SK-N-DZ (cell line): ENCODE measurements around the gene TNFSF8. TPM values are rescaled to one million over a fixed set of nuclear protein-coding genes. Genes with fewer than 3 reads are reported as not detected.

Source experiments
- DNase-seq: peaks from one replicate; pipeline ENCODE4 v3.0.0-alpha.2; 2015; ENCODE audit warnings: low spot score
- polyA plus RNA-seq, 2 experiments: library from polyadenylated mRNA; depleted of rRNA; stranded (reverse); fragments of >200 nt; gene quantifications; 2 replicates each; pipeline ENCODE4 v1.2.3, GENCODE V29; 2014

TNFSF8 gene, protein sequence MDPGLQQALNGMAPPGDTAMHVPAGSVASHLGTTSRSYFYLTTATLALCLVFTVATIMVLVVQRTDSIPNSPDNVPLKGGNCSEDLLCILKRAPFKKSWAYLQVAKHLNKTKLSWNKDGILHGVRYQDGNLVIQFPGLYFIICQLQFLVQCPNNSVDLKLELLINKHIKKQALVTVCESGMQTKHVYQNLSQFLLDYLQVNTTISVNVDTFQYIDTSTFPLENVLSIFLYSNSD
- polyA plus RNA-seq (2014; cell fraction: cytosol; rRNA removed), result not detected in 2 replicates
- polyA plus RNA-seq (2014; cell fraction: nucleus; rRNA removed), result not detected in 2 replicates

DNA sequence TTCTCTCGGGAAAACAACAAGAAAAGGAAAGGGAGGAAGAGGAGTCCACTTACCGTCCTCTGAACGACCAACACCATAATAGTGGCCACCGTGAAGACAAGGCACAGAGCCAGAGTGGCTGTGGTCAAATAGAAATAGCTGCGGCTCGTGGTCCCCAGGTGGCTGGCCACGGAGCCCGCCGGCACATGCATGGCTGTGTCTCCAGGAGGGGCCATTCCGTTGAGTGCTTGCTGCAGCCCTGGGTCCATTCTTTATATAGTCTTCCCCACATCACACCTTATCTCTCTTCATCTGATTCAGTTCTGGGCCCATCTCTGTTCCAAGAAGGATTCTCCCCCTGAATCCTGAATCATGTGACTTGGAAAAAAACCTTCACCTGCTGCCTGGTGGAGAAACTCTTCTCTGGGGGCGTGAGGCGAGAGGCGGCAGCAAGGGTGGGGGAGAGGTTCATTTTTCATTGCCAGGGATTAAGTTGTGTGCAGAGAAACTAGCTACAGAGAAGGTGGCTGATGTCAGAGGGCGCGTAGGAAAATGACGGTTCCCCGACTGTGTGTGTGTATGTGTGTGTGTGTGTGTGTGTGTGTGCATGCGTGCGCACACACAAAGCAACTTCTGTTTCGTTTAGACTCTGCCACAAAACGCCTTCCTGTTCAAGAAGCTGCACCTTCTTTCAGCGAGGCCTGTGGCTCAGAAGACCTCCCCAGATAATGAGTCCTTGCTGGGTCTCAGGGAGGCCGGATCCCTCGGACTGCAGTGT lies at the start of gene TNFSF8:
Gene TNFSF8 (minus strand): TSS at position 536 of the 757 bp plus-strand sequence. CDS start 288 bp downstream, at position 248.
- DNase-seq, result no peak

DNA sequence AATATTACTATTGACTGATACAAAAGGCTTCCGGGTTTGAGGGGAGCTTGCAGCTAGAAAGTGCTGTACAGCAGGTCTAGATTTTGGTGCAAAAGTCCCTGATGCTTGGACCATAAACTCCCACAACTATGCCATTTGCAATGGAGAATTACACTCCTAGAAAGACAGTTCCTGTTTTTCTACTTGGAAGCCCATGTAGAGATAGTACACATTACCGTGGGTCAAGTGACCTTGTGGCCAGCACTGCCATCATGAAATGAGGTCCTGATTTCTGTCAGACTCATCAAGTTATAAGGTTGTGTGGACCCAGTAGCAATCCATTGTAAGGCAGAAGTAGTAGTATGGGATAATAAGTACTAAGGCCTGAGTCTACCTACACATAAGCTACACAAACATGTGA lies 42.8 kb upstream of the TNFSF8 start:
- DNase-seq, result no peak

DNA sequence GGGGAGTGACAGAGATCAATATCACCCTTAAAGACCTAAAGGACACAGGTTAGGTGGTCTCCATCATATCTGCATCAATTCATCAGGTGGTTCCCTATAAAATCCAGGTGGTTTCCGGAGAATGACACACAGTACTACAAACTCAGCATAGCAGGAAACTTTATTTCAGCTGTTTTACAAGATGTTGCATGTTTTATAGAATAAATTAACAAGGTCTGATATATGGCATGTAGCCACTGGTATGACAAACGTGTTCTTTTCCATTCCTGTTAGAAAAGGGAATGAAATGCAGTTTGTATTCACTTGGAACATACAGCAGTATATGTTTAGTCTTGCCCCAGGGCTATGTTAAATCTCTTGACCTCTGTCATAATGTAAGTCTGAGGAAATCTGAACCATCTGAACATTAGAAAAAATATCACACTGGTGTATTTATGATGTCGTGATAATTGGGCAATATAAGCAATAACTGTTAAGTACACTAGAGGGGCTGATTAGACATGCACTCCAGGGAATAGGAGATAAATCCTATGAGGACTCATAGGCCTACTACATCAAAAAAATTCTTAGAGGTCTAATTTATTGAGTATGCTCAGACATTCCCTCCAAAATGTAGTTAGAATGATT lies 42.2 kb upstream of the TNFSF8 start:
- no peak for DNase-seq

DNA sequence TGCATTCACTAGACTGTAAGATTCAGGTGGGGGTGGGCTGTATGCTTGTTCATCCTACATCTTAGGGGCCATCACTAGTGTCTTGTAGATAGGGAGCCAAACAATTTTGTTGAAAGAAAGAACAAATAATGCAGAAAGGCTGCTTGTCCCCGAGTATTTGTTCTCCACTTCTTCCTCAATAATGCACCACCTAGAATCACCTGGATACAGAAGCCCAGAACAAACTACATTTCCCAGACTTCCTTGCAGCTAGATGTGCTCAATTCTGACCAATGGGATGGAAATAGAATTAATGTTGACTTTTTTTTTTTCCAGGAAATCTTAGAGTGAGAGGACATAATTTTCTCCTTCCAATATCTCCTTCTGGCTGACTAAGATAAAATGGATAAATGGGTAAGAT lies 38.9 kb upstream of the TNFSF8 start:
- DNase-seq, result no peak

DNA sequence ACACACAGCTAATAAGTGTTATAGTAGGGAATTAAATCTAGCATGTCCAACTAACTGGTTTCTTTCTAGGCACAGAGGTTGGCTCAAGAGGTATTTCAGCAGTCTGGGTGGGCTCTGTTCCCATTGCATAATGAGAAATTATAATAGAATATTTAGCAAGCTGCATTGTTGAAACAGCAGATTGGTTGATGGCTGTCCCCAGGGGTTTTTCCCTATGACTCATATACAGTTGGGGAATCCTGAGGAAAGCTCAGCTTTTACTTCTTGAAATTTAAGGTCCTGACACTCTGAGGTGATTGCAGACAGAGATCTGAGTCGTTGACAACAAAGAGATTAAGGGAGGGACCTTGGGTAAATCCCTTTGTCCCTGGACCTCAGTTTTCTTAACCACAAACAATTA lies 38.3 kb upstream of the TNFSF8 start:
- DNase-seq, result no peak

DNA sequence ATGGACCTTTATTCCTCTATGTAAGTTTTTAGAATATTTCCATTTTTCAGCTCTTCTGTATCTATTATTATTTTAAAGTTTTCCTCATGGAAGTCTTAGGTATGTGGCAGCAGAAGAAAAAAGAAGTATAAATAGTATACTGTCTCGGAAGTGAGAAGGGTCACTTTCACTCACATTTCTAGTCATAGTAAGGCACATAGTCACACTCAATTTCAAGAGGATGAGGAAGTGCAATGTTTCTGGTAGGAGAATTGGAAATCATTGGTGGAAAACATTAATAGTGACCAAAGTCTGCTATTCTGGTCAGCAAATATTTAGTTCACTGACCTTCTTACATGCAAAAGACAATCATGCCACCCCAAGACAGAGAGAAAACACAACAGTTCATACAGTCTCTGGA lies 35.2 kb upstream of the TNFSF8 start:
- no peak for DNase-seq

DNA sequence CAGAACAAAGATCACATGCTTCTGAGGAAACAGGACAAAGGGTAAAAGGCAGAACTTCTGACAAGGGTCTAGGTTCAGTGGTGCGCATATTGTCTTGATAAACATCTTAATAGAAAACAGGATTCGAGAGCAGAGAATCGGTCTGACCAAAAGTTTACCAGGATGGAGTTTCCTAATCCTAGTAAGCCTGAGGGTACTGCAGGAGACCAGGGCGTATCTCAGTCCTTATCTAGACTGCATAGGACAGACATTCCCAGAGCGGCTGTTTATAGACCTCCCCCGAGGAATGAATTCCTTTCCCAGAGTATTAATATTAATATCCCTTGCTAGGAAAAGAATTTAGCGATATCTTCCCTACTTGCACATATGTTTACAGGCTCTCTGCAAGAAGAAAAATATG lies 32.4 kb upstream of the TNFSF8 start:
- no peak for DNase-seq

DNA sequence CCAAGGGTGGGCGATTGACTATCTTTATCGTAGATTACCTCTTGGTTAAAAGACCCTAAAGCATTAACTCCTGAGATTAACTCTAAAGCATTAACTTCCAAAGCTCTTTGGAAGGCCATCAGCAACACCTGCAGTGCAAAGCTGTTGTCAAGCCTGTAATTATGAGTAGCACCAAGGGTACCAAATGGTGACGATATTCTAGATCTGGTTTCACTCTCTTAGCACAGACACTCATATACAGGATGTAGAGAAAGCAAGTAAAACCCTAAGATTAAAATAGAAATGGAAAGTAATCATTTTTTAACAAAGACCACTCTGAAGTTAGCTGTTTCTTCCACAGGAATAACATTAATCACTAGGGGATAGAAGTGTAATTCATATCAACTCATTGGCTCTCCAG lies 29.9 kb upstream of the TNFSF8 start:
- DNase-seq, result no peak

DNA sequence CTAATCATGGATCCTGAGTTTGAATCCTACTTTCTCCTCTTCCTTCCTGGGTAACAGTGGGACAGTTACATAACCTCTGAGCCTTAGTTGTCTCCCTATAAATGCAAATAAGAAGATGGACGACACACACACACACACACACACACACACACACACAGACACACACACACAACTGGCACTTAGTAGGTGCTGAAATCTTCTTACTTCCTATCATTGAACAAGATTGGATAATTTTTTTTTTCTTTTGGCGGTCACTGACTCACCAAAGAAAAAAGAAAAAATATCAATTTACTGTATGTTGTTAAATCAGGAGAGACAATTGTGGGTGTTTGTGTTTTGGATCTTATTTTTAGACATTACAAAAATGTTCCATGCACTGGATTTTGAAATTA lies 28.4 kb upstream of the TNFSF8 start:
- DNase-seq, result no peak

DNA sequence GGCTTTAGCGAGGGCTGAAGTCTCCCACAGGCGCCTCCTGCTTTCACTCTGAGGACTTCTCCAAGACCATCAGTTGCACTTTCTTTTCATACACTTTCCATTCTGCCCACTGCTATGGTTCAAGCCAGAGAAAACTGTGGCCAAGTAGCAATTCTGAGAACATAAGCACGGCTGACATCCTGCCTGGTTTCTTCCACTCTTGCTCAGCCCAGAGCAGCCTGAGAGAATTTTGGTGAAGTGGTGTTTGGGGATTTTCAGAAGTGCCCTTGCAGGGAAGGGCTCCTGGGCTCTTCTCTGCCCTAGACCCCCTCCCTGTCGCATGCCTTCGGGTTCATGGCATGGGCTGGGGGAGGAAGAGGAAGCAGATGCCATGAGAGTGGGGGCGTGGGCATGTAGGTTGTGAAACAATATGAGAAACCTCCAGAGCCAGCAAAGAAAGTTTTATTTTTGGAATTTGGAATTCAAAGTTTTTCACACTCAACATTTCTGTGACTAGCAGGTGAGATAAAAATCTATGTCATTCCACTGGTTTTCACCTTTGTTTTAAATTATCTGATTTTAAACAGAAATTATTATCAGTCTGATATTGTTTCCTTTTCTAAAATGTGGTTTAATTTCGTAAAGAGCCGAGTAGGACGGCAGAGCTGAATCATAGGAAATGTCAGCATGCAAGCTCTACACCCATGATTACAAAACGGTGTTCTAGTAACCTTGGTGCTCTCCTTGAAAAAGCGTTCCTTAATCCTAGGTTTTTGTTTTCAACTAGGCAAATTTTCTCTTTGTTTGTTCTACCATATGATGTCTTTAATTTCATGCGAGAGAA lies 27.8 kb upstream of the TNFSF8 start:
- no peak for DNase-seq

DNA sequence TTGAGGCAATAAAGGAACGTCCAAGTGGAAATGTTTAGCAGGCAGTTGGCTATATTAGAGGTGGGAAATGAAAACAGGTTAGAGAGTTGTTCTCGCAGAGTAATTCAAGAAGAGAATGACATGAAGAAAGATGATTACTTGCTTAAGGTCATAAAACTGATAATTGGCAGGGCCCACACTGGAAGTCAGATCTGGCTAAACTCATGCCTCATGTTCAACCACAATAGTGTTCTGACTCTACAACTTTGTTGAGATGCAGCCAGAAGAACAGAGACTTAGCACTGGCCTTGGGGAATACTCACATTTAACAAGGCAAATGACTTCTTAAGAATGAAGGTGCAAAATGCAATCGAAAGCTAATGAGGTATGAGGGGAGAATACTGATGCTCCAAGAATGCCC lies 27.2 kb upstream of the TNFSF8 start:
- no peak for DNase-seq

DNA sequence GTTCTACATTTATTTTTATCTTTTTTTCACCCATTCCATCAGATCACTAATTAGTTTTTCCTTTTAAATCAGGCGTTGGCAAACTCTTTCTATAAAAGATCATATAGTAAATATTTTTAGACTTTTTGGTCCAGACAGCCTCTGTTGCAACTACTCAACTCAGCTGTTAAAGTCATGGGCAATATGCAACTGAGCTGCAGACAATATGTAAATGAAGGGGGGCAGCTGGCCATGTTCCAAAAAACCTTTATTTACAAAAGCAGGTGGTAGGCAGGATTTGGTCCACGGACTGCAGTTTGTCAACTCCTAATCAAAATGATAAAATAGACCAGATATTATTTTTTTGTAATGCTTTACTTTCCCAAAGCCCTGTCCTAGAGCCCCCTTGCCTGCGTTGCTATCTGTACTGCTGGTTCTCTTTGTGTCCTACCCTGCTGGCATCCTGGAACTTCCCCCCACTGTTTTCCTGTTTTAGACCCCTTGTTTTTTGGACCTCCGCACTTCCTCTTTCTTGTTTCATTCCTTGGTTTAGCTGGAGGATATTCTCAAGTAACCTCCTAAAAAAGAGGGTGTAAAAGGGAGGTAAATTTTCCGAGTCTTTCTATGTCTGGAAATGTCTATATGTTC lies 24.7 kb upstream of the TNFSF8 start:
- DNase-seq, result no peak

DNA sequence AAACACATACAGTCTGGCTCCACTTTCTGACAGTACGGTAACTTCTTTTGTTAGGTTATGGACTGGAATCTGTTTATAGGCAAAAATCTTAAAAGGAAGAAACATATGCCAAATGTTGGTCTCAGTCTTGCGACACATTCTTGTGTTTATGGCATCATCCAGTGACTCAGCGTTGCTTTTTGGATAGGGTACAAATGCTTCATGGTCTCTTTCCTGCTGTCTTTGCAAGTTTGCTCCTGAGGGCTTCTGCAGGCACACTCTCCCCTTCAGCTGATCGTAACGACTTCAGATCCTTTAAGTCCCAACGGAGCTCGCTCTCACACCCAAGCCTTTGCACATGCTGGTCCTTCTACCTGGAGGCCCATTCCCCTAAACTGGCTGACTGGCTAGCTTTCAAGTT lies 23.6 kb upstream of the TNFSF8 start:
- DNase-seq, result no peak

DNA sequence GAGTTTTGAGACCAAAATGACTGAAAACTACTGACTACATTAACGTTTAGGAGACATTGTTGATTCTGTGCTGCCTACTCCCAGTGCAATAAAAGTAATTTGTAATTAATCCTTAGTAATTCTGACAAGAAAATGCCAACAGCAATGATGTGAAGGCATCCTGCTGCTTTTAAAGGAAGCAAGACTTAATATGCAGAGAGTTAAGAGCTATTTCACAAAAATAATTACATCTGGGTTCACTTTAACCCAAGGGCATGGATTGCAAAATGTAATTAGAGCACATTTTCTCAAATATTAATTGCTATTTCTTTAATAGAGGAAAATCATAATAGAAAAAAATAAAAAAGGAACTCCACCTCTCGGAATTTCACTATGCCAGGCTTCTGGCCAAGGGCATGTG lies 22.7 kb upstream of the TNFSF8 start:
- no peak for DNase-seq

DNA sequence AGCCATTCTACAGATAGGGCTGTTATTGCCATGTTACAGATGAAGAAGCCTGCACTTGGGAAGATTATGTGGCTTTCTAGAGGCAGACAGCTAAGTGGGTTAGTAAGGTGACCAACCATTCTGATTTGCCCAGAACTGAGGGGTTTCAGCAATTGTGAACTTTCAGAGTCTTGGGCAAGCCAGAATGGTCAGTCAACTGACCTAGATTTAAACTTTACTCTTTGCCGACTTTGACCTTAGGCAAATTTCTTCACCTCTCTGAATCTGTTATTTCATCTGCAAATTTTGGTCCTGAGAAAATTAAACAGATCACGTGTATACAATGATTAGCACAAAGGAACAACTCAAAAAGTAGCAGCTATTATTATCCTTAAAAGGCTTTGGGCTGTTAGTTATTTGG lies 20.4 kb upstream of the TNFSF8 start:
- no peak for DNase-seq

DNA sequence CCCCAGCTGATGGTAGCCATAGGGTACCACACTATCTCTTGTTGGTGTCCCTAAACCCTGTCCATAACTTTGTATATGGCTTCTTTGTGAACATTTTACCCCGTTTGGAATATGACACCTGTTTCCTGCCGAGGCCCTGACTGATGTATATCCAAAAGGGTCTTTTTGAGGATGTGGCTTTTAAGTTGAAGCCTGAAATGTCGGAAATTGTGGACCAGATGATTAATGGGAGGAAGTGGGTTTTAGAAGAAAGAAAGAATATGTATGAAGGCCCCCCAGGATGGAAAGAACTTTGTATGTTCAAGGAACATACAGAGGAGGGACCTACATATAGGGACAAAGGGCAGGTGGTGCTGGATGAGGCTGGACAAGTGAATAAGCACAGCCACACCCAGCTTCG lies 16.7 kb upstream of the TNFSF8 start:
- no peak for DNase-seq

DNA sequence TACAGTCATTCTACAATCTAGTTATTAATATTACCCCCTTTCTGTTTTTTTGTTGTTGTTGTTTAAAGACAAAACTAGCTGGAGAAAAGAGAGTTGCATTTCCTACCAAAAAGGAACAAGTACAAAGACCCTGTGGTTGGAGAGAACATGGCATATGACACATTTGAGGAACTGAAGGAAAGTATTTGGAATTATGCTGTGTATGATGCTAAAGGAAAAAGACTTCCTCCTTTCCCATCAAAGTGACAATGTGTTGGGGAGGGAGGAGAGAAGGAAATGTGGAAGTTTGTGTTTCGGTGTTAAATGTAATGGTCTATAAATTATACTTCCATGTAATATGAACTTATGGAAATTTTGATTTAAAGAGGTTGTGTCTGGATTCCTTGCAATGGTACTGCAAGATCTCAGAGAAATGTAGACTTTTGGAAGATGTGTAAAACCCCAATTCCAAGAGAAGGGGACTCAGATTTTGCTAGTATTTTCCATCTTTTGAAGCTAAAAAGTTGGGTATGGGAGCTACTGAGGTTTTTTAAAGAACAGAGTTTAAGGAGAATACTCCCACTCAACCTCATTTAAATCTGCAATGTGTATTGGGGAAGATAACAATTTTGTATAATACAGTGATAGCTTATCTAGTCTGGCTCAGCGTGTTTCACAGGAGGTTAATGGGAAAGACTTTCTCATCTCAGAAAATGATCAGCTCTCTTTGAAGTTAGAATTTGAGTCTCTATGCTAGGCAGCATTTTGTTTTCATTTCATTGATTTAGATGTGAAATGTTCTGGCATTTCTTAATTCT lies 15.4 kb upstream of the TNFSF8 start:
- no peak for DNase-seq

DNA sequence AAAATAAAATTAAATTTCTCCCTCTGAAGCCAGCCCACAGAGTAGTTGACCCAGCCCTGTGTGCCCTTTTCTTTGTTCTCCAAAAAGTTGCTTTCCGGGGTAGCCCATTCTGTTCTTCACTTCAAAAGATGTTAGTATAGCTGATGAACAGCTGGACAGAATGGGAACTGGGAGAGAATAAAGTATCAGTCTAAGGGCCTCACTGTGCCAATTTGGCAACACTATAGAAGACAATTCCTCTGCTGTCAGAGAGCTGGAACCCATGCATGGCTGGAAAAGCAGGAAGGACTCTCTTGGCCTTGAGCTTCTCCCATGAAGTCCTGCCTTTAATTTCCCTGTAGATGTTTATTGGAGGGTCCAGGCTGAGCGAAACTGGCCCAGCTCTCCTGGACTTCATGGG lies 11.0 kb upstream of the TNFSF8 start:
- no peak for DNase-seq

DNA sequence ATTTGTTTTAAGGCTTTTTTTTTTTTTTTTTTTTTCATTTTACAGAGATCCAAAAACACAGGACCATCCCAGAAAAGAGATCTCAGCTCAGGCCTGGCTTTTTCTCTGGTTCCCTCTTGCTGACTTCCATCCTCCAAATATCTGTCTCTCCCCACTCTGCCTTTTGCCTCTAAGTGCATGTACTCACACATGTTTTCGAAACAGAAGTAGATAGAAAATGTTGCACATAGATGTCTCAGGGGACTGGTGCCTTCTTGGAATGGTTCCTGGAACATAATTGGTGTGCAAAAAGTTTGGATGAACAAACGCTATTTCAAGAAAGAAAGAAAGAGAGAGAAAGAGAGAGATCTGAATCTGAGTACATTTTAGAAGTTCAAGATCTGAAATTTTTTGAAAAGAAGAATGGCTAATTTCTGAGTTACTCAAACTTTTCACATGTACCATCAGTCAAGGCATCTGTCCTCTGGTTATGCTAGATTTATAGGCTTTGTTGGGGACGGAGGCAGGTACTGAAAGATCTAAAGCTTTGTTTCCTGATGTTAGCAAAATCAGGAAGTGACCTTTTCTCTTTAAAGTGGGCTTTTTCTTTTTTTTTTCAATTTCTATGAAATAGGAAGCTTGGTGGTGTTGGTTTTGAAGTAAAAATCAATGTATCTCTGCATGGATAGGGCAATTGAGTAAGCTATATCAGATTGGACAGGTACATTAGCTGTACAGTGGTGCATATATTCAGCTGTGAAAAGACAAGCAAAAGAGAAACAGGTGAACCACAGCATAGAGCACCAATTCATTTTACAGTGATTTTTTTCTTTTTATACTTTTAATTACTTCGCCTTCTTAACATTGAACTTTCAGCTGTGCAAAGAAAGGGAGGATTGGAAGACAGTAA lies 8.5 kb upstream of the TNFSF8 start:
- no peak for DNase-seq

DNA sequence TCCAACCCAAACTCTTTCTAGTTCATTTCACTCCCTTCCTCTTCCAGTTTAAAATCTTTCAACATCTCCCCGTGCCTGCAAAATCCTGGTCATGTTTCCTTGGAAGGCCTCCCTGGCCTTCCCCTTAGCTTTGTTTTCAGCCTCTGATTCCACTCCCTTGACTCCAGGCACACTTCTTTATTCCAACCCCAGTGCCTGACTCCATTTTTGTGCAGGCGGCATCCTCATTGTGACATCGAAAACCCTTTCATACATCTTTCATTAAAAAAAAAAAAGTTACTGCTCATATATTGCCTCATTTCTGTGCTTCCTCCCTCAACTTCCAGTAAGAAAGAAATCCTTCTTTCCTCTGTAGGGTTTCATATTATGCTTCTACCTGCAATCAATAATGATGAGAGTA lies 7.1 kb upstream of the TNFSF8 start:
- no peak for DNase-seq
